NCI-H2107 treated with DMSO at 0.1 percent for 48 hours (cell line): ENCODE measurements around the gene RBM18.

Experiments used
- DNase-seq: peaks from one replicate; lab custom pipeline; 2025; ENCODE audit not compliant: unreplicated experiment; lab: John Stamatoyannopoulos, UW

The RBM18 gene, protein sequence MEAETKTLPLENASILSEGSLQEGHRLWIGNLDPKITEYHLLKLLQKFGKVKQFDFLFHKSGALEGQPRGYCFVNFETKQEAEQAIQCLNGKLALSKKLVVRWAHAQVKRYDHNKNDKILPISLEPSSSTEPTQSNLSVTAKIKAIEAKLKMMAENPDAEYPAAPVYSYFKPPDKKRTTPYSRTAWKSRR

DNA sequence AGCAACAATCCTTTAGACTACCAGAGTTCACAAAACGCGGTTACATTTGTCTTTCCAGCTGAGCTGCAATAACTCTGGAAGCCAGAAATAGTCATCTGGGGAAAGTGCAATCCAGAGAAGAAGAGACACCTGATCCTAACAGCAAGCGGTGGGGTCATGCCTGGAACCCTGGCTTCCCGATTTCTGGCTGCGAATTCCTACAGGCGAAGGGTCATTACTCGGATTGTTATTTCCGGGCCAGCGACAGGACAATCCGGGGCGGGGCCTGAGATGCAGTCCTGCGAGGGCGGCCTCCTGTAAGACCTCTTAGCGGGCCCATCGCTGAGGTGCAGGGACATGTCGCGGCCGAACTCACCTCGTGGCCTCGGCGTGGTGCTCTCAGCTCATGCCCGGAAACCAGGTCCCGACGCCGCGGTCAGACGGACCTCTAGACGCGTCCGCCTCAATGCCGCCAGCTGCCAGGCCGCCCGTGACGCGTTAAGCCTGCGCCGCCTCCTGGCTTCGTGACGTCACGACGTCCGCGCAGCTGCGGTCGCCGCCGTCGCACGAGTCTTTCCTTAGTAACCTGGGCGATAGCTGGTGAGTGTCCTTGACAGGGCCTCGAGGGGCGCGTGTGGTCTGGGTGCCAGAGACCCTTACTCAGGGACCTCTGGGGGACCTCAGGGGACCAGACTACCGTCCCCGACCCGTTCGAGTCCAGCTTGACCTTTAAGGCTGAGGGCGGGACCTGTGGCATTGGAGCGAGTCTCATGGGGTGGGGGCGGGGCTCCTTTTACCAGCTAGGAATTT, at the start of gene RBM18, which contains the start of gene MRRF:
RBM18 (minus strand) TSS at position 481 of the 789 bp plus-strand sequence. CDS start 3,348 bp downstream, outside the sequence.
MRRF (plus strand) TSS at position 523 of the 789 bp plus-strand sequence. CDS start 6,010 bp downstream, outside the sequence.
- DNase-seq: peak; percentile 21

DNA sequence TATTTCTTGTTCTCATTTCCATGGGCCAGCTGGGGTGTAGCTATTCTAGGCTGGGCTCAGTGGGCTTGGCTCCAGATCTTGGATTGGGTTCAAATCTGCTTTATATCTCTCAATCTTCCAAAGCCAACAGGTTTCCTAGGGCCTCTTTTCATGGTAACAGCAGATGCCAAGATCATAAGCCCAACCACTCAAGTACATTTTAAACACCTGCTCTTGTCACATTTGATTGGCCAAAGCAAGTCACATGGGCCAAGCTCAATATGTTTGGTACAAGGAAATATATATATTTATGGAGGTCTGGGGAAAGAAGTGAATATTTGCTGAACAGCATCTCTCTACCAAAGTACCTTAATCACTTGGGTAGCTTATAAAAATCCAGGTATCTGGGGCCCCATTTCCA, 49.5 kb upstream of the RBM18 start:
- DNase-seq: peak; percentile 29

DNA sequence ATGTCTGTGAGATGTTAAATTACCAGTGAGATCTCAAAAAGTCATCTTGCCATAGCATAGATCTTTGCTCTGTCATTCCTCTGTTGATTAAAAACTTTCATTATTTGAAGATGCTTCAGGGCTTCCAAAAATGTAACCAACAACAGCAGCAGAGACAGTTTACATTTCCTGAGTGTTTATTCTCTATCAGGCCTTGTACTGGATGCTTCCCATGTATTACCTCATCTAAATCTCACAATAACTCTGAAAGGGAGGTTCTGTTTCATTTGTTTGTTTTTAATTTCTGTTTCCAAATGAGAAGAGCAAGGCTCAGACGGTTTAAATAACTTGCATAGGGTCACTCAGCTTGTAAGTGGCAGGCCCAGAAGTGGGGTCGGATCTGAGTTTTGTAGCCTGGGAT, 45.2 kb upstream of the RBM18 start:
- no peak for DNase-seq

DNA sequence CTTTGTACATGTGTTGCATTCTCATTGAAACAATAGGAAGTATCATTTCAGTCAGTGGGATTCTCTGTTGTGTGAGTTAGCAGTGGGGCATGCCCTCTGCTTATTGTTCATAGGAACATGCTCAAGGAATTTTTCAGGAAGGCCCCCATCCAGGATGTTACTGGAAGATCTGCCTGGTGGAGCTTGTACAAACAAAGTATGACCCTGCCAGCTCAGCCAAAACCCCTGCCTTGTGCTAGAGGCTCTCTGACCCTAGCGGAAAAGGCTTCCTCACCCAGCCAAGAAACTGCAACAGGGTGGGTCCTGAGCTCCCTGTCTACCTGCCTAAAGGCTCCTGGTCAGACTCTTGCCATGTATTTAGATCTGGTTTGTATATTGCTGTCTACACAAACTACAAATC, 43.3 kb upstream of the RBM18 start:
- DNase-seq: no peak

DNA sequence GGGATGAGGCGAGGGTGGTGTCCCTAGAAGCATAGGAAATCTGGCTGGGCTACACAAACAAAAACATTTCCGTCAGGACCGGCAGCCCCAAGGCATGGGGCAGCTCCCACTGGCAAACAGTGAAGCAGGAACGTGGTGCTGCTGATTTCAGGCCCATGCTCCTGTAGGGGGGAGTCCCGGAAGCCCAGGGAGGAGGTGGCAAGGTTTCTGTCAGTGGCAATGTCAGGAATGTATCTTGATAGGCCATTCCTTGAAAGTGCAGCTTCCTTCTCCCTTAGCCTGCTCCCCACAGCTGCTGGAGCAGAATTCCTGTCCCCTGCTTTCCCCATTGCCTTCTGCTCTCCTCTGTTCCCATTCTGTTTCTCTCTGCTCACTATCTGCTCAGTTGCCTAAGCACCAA, 42.4 kb upstream of the RBM18 start:
- DNase-seq: no peak

DNA sequence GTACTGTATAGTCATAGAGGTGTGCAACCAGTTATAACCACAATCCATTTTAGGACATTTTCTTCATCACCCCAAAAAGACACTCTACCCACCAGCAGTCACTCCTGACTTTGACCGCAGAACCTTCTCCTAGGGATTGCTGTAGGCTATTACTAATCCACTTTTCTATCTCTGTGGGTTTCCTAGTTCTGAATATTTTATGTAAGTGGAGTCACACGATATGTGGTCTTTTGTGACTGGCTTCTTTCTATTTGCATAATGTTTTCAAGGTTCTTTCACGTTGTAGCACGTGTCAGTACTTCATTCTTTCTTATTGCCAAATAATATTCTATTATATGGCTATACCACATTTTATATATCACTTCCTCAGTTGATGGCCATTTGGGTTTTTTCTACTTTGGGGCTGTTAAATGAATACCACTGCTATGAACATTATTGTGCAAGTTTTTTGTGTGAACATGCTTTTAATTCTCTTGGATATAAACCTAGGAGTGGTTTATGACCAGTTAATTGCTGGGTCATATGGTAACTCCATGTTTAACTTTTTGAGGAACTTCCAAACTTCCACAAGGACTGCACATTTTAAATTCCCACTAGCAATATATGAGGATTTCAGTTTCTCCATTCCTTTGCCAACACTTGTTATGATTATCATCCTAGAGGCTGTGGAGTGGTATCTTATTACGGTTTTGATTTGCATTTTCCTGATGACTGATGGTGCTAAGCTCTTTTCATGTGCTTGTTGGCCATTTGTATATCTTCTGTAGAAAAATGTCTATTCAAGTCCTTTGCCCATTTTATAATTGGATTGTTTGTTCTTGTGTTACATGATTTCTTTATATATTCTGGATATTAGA, 37.8 kb upstream of the RBM18 start:
- no peak for DNase-seq

DNA sequence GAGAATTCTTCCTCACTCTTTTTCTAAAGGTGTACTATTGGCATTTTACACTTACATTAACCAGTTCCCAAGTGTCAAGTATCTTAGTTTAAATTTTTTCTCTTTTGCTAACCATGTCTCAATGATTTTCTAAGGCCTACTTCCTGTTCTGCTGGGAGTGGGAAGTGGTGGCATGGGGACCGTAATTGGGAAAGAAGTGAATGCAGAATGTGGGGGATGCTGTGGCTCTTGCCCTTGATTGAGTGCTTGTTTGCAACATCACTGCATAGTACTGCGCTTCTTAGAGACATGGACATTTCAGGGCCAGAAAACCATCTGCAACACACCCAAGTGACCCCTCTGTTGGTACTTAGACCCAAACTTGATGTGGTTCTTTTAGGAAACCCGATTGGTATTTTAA, 32.9 kb upstream of the RBM18 start:
- no peak for DNase-seq

DNA sequence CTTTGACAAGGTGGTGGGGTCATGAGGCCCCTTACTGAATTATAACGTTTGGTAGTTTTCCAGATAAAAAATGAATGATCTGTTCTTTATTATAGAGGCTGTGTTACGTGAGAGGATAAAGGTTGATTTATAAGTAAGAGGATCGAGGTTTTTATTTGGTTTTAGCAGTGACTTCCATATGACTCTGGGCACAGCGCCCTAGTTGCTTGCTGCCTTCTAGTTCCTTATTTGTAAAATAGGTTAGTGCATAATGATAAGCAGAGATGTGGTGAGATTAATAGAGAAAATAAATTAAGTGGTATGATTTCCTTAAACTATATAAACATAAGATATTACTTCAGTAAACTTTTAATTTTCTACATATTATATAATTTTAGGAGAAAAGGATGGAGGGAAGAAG, 29.9 kb upstream of the RBM18 start:
- no peak for DNase-seq

DNA sequence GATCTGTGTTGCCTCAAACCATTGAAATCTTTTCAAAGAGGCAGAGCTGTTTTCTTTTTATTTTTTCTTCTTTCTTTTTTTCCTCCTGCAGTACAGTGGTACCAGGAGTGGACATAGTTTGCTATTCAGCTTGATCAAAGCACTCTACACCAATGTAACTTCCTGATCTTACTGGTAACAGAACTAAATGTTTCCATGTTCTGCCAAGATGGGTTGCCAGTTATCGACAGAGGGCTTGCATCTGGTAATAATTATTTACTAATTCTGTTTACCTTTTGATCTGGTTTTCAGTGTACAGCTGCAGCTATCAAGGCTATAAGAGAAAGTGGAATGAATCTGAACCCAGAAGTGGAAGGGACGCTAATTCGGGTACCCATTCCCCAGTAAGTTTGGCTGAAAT, 26.8 kb upstream of the RBM18 start:
- DNase-seq: no peak

DNA sequence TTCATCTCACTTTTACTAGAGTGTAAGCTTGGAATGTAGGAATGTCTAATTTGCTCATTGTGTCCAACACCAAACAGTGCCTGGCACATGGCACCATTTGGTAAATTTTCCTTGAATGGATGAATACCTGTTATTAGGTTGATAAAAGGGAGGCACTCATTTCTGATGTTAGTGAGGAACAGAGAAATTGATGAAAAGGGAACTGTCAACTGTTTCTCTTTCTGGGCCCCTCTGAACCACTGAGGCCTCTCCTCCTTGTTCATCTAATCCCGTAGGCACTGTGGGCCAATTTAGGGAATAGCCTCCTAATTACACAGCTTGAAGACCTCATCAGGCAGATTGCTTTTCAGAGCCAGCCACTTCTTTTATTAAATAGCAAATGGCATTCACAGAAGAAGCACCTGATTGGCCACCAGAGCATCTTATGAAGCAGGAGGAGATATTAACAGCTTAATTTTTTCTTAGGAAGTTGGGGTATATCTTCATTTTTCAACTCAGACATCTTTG, 22.6 kb upstream of the RBM18 start:
- no peak for DNase-seq

DNA sequence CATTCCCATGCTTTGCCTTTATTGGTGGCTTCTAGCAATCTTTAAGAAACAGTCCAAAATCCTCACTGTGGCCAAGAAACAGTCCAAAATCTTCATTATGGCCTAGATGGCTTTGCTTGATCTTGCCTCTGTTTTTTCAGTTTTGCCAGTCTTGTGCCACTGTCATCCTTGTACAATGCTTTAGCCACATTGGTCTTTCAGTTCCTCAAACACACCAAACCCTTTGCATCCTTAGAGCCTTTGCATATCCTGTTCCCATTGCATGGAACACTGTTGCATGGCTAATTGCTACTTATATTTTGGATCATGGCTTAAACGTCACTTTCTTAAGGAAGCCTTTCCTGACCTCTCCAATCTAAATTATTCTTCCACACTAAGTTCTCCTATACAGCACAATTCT, 22.1 kb upstream of the RBM18 start:
- no peak for DNase-seq

DNA sequence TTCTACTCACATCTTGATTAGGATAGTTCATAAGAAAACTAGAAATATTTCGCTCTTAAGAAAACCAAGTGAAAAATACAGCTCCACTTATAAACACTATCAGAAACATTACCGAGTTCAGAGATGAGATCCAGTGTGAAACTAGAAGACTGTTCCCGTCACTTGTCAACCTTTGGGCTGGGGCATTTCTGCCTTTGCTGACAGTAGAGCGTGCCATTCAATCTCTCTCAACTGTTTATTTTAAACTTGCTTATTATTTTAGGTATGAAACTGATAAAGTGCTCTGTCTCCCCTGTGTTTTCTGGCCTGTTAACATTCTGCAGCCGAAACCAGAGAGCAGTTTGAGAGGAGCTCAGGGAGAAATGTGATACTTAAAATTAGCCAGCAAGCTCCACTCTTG, 16.7 kb upstream of the RBM18 start:
- DNase-seq: peak; percentile 30

DNA sequence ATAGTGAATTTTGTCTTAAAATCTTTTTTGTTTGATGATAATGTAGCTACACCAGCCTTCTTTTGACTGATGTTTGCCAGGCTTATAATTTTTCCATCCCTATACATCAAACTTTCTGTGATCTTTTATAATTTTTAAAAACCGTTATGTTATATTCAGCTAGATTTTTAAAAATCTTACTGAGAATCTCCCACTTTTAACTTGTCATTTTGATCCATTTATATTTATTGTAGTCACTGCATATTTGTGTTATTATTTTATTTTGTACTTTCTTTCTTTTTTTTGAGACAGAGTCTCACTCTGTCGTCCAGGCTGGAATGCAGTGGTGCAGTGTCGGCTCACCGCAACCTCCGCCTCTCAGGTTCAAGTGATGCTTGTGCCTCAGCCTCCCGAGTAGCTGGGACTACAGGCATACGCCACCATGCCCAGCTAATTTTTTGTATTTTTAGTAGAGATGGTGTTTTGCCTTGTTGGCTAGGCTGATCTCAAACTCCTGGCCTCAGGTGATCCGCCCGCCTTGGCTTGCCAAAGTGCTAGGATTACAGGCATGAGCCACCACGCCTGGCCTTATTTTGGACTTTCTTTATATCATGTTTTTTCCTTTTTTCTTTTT, 12.8 kb upstream of the RBM18 start:
- no peak for DNase-seq

DNA sequence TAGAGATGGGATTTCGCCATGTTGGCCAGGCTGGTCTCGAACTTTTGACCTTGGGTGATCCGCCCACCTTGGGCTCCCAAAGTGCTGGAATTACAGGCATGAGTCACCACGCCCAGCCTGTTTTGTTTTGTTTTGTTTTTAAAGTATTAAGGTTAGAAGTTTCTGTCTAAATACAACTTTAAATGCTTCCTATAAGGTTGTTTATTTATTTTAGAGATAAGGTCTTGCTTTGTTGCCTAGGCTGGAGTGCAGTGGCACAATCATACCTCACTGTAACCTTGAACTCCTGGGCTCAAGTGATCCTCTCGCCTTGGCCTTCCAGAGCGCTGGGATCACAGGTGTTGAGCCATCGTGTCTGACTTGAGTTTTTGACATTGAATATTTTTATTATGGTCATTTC, 11.5 kb upstream of the RBM18 start:
- DNase-seq: no peak

DNA sequence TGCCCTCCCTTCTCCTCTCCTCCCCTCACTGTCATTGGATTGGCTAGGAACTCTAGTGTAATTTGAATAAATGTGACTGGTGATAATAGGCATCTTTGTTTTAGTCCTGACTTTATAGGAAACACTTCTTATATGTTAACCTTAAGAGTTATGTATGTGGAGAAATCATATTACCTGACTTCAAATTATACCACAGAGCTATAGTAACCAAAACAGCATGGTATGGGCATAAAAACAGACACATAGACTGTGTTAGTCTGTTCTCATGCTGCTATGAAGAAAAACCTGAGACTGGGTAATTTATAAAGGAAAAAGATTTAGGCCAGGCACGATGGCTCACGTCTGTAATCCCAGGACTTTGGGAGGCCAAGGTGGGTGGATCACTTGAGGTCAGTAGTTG, 9.4 kb upstream of the RBM18 start:
- DNase-seq: no peak

DNA sequence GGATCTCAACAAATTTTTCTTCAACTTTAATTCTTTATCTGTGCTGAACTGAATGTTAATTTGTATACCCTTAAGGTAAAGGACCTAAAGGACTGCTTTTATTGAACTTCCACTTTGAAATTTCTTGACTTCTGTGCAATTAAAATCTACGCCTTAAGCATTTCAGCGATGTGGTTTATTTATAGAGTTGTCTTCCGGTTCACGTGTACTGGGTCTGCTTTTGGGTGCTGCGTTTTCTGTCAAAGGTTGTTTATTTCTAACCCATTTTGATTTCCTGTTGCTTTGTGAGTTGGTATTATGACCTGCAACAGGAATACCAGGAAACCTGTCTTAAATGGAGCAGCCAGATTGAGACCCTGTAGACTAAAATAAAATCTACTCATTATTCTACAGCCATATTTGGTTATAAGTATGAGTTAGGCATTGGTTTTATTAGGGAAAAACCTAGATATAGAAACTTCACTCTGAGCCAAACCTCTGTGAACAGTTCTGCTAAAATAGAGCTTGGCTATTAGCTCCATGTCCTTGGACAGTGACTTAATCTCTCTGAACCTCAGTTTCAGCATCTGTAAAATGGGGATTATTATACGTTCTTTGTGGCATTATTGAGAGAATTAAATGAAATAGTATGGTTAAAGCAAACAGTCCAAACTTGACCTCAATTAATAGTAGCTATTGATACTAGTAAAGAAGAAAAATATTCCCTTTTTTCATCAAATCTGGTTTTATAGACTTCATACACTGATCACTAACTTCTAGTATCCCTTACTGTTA, 3.6 kb upstream of the RBM18 start:
- no peak for DNase-seq

DNA sequence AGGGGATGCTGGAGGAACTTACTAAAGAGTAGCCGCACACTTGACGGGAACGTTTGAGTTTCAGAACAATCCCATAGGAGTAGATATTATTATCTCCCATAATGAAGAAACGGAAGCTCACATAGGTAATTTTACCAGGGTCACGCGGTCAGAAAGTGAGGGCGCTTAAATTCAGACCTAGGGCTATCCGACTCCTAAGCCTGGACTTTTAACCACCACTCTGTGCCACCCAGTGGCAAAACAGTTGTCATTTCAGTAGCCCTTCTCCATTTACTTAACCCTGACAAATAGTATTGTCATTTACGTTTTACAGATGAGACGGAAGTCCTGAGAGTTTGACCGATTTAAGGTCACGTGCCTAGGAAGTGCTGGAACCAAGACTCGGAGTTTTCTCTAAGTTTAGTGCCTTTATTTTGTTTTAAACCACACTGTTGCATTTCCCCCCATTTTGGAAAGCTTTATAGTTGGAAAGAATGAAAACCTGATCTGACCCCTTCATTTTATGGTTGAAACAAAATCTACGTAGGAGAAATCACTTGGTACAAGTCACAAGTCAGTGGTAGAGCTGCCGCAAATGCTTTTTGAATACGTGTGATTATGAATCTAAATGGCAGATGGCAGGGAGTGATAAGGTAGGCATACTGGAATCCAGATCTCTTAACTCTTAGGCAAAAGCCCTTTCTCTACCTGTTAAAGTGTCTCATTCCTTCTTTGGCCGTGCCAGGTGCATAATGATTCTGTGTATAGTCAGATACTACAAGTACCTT, 692 bp upstream of the RBM18 start:
- DNase-seq: peak; percentile 4

DNA sequence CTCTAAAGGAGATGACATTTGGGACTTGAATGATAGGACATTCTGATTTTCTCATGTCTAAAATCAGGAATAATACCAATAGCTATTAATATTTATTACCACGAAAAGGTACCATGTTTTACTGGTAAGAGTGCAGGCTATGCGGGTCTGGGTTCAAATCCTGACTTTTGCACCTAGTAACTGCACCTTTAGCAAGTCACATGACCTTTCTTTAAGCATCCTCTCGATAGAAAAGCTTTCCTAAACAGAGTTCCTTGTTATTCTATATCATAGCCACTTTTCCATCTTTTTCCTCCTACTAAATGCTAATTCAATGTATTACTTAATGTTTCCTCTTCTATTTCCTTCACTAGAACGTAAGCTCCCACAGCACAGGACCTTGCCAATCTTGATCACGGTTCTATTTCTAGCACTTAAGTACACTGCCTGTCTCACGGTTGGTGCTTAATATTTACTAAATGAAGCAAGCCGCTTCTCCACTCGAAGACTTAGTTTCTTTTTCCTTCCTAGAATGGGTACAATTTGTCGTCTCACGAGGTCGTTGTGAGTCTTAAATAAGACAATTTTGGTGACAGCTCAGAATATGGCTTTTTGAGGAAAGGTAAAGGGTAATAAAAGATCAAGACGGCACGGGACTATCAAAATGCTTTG, 816 bp downstream of the RBM18 start:
- no peak for DNase-seq

DNA sequence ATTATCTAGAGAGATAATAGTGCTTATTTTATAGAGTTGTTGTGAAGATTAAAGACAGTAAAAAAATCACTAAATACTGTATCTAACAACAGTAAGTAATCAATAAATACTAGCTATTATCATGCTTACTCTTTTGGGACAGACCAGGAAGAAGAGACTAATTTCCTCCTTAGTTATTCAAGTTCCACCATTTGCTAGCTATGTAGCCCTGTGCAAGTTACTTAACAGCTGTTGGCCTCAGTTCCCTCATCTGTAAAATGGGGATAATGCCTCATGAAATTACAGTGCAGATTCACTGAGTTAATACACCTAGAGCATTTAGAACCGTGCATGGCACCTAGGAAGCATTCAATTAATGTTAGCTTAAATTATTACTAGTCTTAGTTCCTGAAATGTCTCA, 2.6 kb downstream of the RBM18 start:
- DNase-seq: no peak
